Ishikawa (cell line): ENCODE measurements around the gene ANKRD33B.

Source experiments
- CEBPB ChIP-seq: IDR thresholded peaks from 2 replicates; pipeline ENCODE4 v1.6.1; 2012
- CREB1 ChIP-seq: IDR thresholded peaks from 2 replicates; pipeline ENCODE4 v1.6.1; 2012; ENCODE audit warnings: low read depth
- EGR1 ChIP-seq: IDR thresholded peaks from 2 replicates; pipeline ENCODE4 v1.6.1; 2012
- EP300 ChIP-seq: IDR thresholded peaks from 2 replicates; pipeline ENCODE4 v1.6.1; 2012; ENCODE audit warnings: borderline replicate concordance
- FOXM1 ChIP-seq: IDR thresholded peaks from 2 replicates; pipeline ENCODE4 v1.6.1; 2012; ENCODE audit warnings: low read depth, borderline replicate concordance
- MAX ChIP-seq: IDR thresholded peaks from 2 replicates; pipeline ENCODE4 v1.6.1; 2012
- NFIC ChIP-seq: IDR thresholded peaks from 2 replicates; pipeline ENCODE4 v1.6.1; 2012
- RAD21 ChIP-seq: IDR thresholded peaks from 2 replicates; pipeline ENCODE4 v1.6.1; 2012; ENCODE audit warnings: low read depth
- TAF1 ChIP-seq: IDR thresholded peaks from 2 replicates; pipeline ENCODE4 v1.6.1; 2012; ENCODE audit warnings: low read depth, mild to moderate bottlenecking
- TCF12 ChIP-seq: IDR thresholded peaks from 2 replicates; pipeline ENCODE4 v1.6.1; 2012; ENCODE audit warnings: low read depth
- TEAD4 ChIP-seq: IDR thresholded peaks from 2 replicates; pipeline ENCODE4 v1.6.1; 2012
- YY1 ChIP-seq: IDR thresholded peaks from 2 replicates; pipeline ENCODE4 v1.6.1; 2012; ENCODE audit warnings: low read depth
- ZBTB7A ChIP-seq: IDR thresholded peaks from 2 replicates; pipeline ENCODE4 v1.6.1; 2012; ENCODE audit warnings: low read depth
- TF ChIP-seq, protein P1 (sequence below): IDR thresholded peaks from 2 replicates; pipeline ENCODE4 v1.6.1; 2012; ENCODE audit warnings: low read depth, mild to moderate bottlenecking
- TF ChIP-seq, protein P2 (sequence below): IDR thresholded peaks from 2 replicates; pipeline ENCODE4 v1.6.1; 2012

The ANKRD33B gene

GRCh38 chr5:10630126-10630525, 66.3 kb downstream of the ANKRD33B start:
- TF ChIP-seq EGR1 (no peak), TEAD4 (no peak), RAD21 (no peak), ZBTB7A (no peak), CEBPB (no peak), EP300 (no peak), TCF12 (no peak), TAF1 (no peak), MAX (no peak), NFIC (no peak), FOXM1 (no peak), YY1 (no peak), CREB1 (no peak)
- TF ChIP-seq, protein P1, sequence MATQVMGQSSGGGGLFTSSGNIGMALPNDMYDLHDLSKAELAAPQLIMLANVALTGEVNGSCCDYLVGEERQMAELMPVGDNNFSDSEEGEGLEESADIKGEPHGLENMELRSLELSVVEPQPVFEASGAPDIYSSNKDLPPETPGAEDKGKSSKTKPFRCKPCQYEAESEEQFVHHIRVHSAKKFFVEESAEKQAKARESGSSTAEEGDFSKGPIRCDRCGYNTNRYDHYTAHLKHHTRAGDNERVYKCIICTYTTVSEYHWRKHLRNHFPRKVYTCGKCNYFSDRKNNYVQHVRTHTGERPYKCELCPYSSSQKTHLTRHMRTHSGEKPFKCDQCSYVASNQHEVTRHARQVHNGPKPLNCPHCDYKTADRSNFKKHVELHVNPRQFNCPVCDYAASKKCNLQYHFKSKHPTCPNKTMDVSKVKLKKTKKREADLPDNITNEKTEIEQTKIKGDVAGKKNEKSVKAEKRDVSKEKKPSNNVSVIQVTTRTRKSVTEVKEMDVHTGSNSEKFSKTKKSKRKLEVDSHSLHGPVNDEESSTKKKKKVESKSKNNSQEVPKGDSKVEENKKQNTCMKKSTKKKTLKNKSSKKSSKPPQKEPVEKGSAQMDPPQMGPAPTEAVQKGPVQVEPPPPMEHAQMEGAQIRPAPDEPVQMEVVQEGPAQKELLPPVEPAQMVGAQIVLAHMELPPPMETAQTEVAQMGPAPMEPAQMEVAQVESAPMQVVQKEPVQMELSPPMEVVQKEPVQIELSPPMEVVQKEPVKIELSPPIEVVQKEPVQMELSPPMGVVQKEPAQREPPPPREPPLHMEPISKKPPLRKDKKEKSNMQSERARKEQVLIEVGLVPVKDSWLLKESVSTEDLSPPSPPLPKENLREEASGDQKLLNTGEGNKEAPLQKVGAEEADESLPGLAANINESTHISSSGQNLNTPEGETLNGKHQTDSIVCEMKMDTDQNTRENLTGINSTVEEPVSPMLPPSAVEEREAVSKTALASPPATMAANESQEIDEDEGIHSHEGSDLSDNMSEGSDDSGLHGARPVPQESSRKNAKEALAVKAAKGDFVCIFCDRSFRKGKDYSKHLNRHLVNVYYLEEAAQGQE = no peak
- TF ChIP-seq, protein P2, sequence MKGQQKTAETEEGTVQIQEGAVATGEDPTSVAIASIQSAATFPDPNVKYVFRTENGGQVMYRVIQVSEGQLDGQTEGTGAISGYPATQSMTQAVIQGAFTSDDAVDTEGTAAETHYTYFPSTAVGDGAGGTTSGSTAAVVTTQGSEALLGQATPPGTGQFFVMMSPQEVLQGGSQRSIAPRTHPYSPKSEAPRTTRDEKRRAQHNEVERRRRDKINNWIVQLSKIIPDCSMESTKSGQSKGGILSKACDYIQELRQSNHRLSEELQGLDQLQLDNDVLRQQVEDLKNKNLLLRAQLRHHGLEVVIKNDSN = no peak

GRCh38 chr5:10631316-10631996, 67.6 kb downstream of the ANKRD33B start:
- no peak for TF ChIP-seq CEBPB
- TF ChIP-seq, protein P2 = no peak
- TF ChIP-seq TEAD4 = no peak
- TF ChIP-seq CREB1 = no peak
- TF ChIP-seq YY1 = no peak
- TF ChIP-seq EGR1 = no peak
- TF ChIP-seq MAX = no peak
- no peak for TF ChIP-seq RAD21
- no peak for TF ChIP-seq FOXM1
- TF ChIP-seq TAF1 = no peak
- no peak for TF ChIP-seq ZBTB7A
- no peak for TF ChIP-seq EP300
- TF ChIP-seq NFIC = no peak
- no peak for TF ChIP-seq TCF12
- TF ChIP-seq, protein P1 = no peak

GRCh38 chr5:10632110-10632761, 68.4 kb downstream of the ANKRD33B start:
- TF ChIP-seq, protein P1 = no peak
- TF ChIP-seq TAF1 = no peak
- TF ChIP-seq, protein P2 = no peak
- TF ChIP-seq TEAD4 = no peak
- TF ChIP-seq CEBPB = no peak
